IgD-negative memory B cell (primary cell): ENCODE measurements around the gene RAD52. TPM values are rescaled to one million over a fixed set of nuclear protein-coding genes. Genes with fewer than 3 reads are reported as not detected.

Source experiments
- H3K27ac Mint-ChIP-seq, 3 donors: one replicate each; pipeline ENCODE4 v1.8.0; 2020 to 2022; ENCODE audit warnings: mild to moderate bottlenecking in 3 of 3, mixed read lengths in 3 of 3, moderate library complexity in 1 of 3
- H3K27me3 Mint-ChIP-seq: one replicate; pipeline ENCODE4 v1.8.0; 2021; ENCODE audit warnings: mixed read lengths
- H3K36me3 Mint-ChIP-seq: one replicate; pipeline ENCODE4 v1.8.0; 2020; ENCODE audit warnings: mild to moderate bottlenecking, mixed read lengths
- H3K4me1 Mint-ChIP-seq, 3 donors: one replicate each; pipeline ENCODE4 v1.8.0; 2020 to 2022; ENCODE audit warnings: mixed read lengths in 3 of 3, mild to moderate bottlenecking in 1 of 3
- H3K4me3 Mint-ChIP-seq, 4 donors: one replicate each; pipeline ENCODE4 v1.8.0; 2020 to 2022; ENCODE audit warnings: mild to moderate bottlenecking in 4 of 4, mixed read lengths in 4 of 4, moderate library complexity in 3 of 4
- H3K9me3 Mint-ChIP-seq, 3 donors: one replicate each; pipeline ENCODE4 v1.8.0; 2020 to 2021; ENCODE audit warnings: mixed read lengths in 3 of 3, mild to moderate bottlenecking in 1 of 3
- polyA plus RNA-seq: library from polyadenylated mRNA; unstranded; fragments of 300-500 nt; fragmentation: Illumina TruSeq; gene quantifications from one replicate; pipeline ENCODE4 v1.2.3, GENCODE V29; 2021

The RAD52 gene
- polyA plus RNA-seq, 1 donor from 2014 or later = 8.8 TPM

- Mint-ChIP-seq H3K36me3 (no peaks in the 10 kb centered on the region), H3K27ac (no peak overlapping the region), H3K9me3 (peaks cover 0 to 3% (median 0%) of the 10 kb centered on the region in 3 donors), H3K4me3 (no peak overlapping the region), H3K4me1 (peaks cover 0 to 2% (median 1%) of the 10 kb centered on the region in 3 donors), H3K27me3 (no peaks in the 10 kb centered on the region)
These were observed 29.9 kb upstream of the RAD52 start for GRCh38 chr12:979349-979748.

- no peak overlapping the region for H3K27ac Mint-ChIP-seq
- peaks cover 0 to 2% (median 1%) of the 10 kb centered on the region in 3 donors for H3K4me1 Mint-ChIP-seq
- H3K27me3 Mint-ChIP-seq = no peaks in the 10 kb centered on the region
- peaks cover 0 to 3% (median 0%) of the 10 kb centered on the region in 3 donors for H3K9me3 Mint-ChIP-seq
- peak overlapping the region in 1 of 4 donors; percentile 70 for H3K4me3 Mint-ChIP-seq
- H3K36me3 Mint-ChIP-seq = no peaks in the 10 kb centered on the region
These were observed 27.7 kb upstream of the RAD52 start for GRCh38 chr12:977156-977555.

- Mint-ChIP-seq H3K4me3 (no peak overlapping the region), H3K4me1 (peaks cover 0 to 2% (median 1%) of the 10 kb centered on the region in 3 donors), H3K9me3 (peaks cover 0 to 3% (median 0%) of the 10 kb centered on the region in 3 donors), H3K27ac (no peak overlapping the region), H3K27me3 (no peaks in the 10 kb centered on the region), H3K36me3 (no peaks in the 10 kb centered on the region)
These were observed 27.1 kb upstream of the RAD52 start for GRCh38 chr12:976644-977043.

- Mint-ChIP-seq H3K4me3 (no peak overlapping the region), H3K4me1 (peaks cover 0 to 1% (median 0%) of the 10 kb centered on the region in 3 donors), H3K36me3 (no peaks in the 10 kb centered on the region), H3K27me3 (no peaks in the 10 kb centered on the region), H3K9me3 (peaks cover 0 to 3% (median 0%) of the 10 kb centered on the region in 3 donors), H3K27ac (no peak overlapping the region)
These were observed 24.9 kb upstream of the RAD52 start for GRCh38 chr12:974271-974862.

- no peaks in the 10 kb centered on the region for H3K36me3 Mint-ChIP-seq
- no peak overlapping the region for H3K4me3 Mint-ChIP-seq
- no peaks in the 10 kb centered on the region for H3K27me3 Mint-ChIP-seq
These were observed 22.5 kb upstream of the RAD52 start for GRCh38 chr12:971991-972390.

GRCh38 chr12:969821-970220 is 20.3 kb upstream of the RAD52 start:
- Mint-ChIP-seq H3K4me3 (no peak overlapping the region), H3K9me3 (no peaks in the 10 kb centered on the region), H3K36me3 (peaks cover 1% of the 10 kb centered on the region), H3K27ac (no peak overlapping the region), H3K4me1 (no peaks in the 10 kb centered on the region), H3K27me3 (no peaks in the 10 kb centered on the region)

More at GRCh38 chr12:971991-972390, 22.5 kb upstream of the RAD52 start:
- no peaks in the 10 kb centered on the region for H3K4me1 Mint-ChIP-seq
- no peaks in the 10 kb centered on the region for H3K9me3 Mint-ChIP-seq
- H3K27ac Mint-ChIP-seq = no peak overlapping the region

- no peaks in the 10 kb centered on the region for H3K4me1 Mint-ChIP-seq
- H3K9me3 Mint-ChIP-seq = no peaks in the 10 kb centered on the region
- peaks cover 1% of the 10 kb centered on the region for H3K36me3 Mint-ChIP-seq
- no peak overlapping the region for H3K27ac Mint-ChIP-seq
- H3K4me3 Mint-ChIP-seq = no peak overlapping the region
- no peaks in the 10 kb centered on the region for H3K27me3 Mint-ChIP-seq
These were observed 19.1 kb upstream of the RAD52 start for GRCh38 chr12:968545-968944.

GRCh38 chr12:967641-968040 is 18.1 kb upstream of the RAD52 start:
- Mint-ChIP-seq H3K36me3 (peaks cover 1% of the 10 kb centered on the region), H3K4me3 (no peak overlapping the region), H3K9me3 (no peaks in the 10 kb centered on the region), H3K27me3 (no peaks in the 10 kb centered on the region), H3K27ac (no peak overlapping the region), H3K4me1 (no peaks in the 10 kb centered on the region)

GRCh38 chr12:966724-967123 is 17.2 kb upstream of the RAD52 start:
- Mint-ChIP-seq H3K27me3 (no peaks in the 10 kb centered on the region), H3K4me3 (no peak overlapping the region), H3K27ac (no peak overlapping the region), H3K9me3 (no peaks in the 10 kb centered on the region), H3K36me3 (peaks cover 1% of the 10 kb centered on the region), H3K4me1 (peaks cover 0 to 3% (median 0%) of the 10 kb centered on the region in 3 donors)

GRCh38 chr12:958588-959123 is 9.2 kb upstream of the RAD52 start:
- Mint-ChIP-seq H3K4me3 (no peak overlapping the region), H3K27me3 (no peaks in the 10 kb centered on the region), H3K4me1 (peaks cover 8 to 11% (median 9%) of the 10 kb centered on the region in 3 donors), H3K9me3 (no peaks in the 10 kb centered on the region), H3K27ac (peak overlapping the region in 1 of 3 donors; percentile 7), H3K36me3 (no peaks in the 10 kb centered on the region)

GRCh38 chr12:955939-956338 is 6.4 kb upstream of the RAD52 start:
- H3K9me3 Mint-ChIP-seq = no peaks in the 10 kb centered on the region
- no peaks in the 10 kb centered on the region for H3K27me3 Mint-ChIP-seq
- H3K27ac Mint-ChIP-seq = no peak overlapping the region
- H3K4me1 Mint-ChIP-seq = peaks cover 8 to 11% (median 9%) of the 10 kb centered on the region in 3 donors
- no peaks in the 10 kb centered on the region for H3K36me3 Mint-ChIP-seq
- H3K4me3 Mint-ChIP-seq = no peak overlapping the region

GRCh38 chr12:954741-955140 is 5.2 kb upstream of the RAD52 start:
- Mint-ChIP-seq H3K9me3 (no peaks in the 10 kb centered on the region), H3K4me1 (peaks cover 8 to 13% (median 9%) of the 10 kb centered on the region in 3 donors), H3K36me3 (no peaks in the 10 kb centered on the region), H3K4me3 (no peak overlapping the region), H3K27ac (no peak overlapping the region), H3K27me3 (no peaks in the 10 kb centered on the region)

GRCh38 chr12:953776-954175 is 4.3 kb upstream of the RAD52 start:
- Mint-ChIP-seq H3K36me3 (no peaks in the 10 kb centered on the region), H3K4me1 (peaks cover 6 to 15% (median 15%) of the 10 kb centered on the region in 3 donors), H3K27me3 (no peaks in the 10 kb centered on the region), H3K9me3 (no peaks in the 10 kb centered on the region), H3K4me3 (peak overlapping the region in 1 of 4 donors; percentile 54), H3K27ac (peak overlapping the region in 1 of 3 donors; percentile 63)

- peak overlapping the region in 3 of 4 donors; percentile 60 to 93 (median 66) for H3K4me3 Mint-ChIP-seq
- peak overlapping the region; percentile 68 to 97 (median 95) for H3K27ac Mint-ChIP-seq
- H3K27me3 Mint-ChIP-seq = no peaks in the 10 kb centered on the region
- peaks cover 14 to 26% (median 24%) of the 10 kb centered on the region in 3 donors for H3K4me1 Mint-ChIP-seq
- H3K9me3 Mint-ChIP-seq = no peaks in the 10 kb centered on the region
- H3K36me3 Mint-ChIP-seq = no peaks in the 10 kb centered on the region
These were observed 1.7 kb upstream of the RAD52 start for GRCh38 chr12:951176-951575.

GRCh38 chr12:948238-948637 is 1.3 kb downstream of the RAD52 start:
- Mint-ChIP-seq H3K27me3 (no peaks in the 10 kb centered on the region), H3K9me3 (no peaks in the 10 kb centered on the region), H3K27ac (peak overlapping the region; percentile 41 to 97 (median 88)), H3K4me3 (peak overlapping the region; percentile 74 to 97 (median 92)), H3K36me3 (no peaks in the 10 kb centered on the region), H3K4me1 (peaks cover 22 to 32% (median 26%) of the 10 kb centered on the region in 3 donors)

- Mint-ChIP-seq H3K4me1 (peaks cover 26 to 32% (median 26%) of the 10 kb centered on the region in 3 donors), H3K9me3 (no peaks in the 10 kb centered on the region), H3K4me3 (peak overlapping the region in 2 of 4 donors; percentile 30 to 80), H3K27ac (peak overlapping the region in 2 of 3 donors; percentile 70 to 85), H3K36me3 (peaks cover 2% of the 10 kb centered on the region), H3K27me3 (no peaks in the 10 kb centered on the region)
These were observed 2.9 kb downstream of the RAD52 start for GRCh38 chr12:946631-947030.
